HEK293T (cell line): Measurements from ENCODE around the gene CADM1.

ENCODE experiments used
- FOXA1 ChIP-seq: fragments of 450-650 bp; IDR thresholded peaks from 2 replicates; pipeline ENCODE4 v1.6.1; 2016; ENCODE audit warnings: mild to moderate bottlenecking
- L3MBTL2 ChIP-seq: fragments of 450-650 bp; conservative IDR thresholded peaks from 2 replicates; pipeline ENCODE4 v1.6.1; 2016; ENCODE audit warnings: mild to moderate bottlenecking
- NFRKB ChIP-seq: fragments of 450-650 bp; IDR thresholded peaks from 2 replicates; pipeline ENCODE4 v1.6.1; 2016; ENCODE audit warnings: mild to moderate bottlenecking, moderate library complexity
- ZNF384 ChIP-seq: fragments of 450-650 bp; IDR thresholded peaks from 2 replicates; pipeline ENCODE4 v1.6.1; 2016

DNA sequence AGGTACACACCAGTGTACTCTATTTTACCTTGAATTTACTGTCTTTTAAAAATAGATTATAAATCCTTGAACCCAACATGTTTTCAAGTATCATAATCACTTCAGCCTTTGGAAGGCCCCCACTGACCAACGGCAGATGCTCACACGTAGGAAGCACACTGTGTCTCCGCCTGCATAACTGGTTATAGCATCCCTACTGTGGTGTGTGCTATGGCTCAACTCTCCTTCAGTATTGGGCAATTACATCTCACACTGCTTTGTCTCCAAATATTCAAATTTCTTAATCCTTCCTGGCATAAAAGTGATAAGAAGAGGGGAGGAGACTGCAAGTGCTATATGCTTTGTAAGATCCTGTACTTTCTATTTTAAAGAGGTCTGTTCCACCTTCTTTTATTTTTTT lies 165.7 kb downstream of the CADM1 start:
- TF ChIP-seq ZNF384, result no peak
- TF ChIP-seq L3MBTL2, result no peak
- no peak for TF ChIP-seq NFRKB
- TF ChIP-seq FOXA1, result no peak
